Ishikawa (cell line): Measurements from ENCODE around the gene TBC1D22A.

ENCODE experiments used
- CEBPB ChIP-seq: IDR thresholded peaks from 2 replicates; pipeline ENCODE4 v1.6.1; 2012
- CREB1 ChIP-seq: IDR thresholded peaks from 2 replicates; pipeline ENCODE4 v1.6.1; 2012; ENCODE audit warnings: low read depth
- EGR1 ChIP-seq: IDR thresholded peaks from 2 replicates; pipeline ENCODE4 v1.6.1; 2012
- EP300 ChIP-seq: IDR thresholded peaks from 2 replicates; pipeline ENCODE4 v1.6.1; 2012; ENCODE audit warnings: borderline replicate concordance
- FOXM1 ChIP-seq: IDR thresholded peaks from 2 replicates; pipeline ENCODE4 v1.6.1; 2012; ENCODE audit warnings: low read depth, borderline replicate concordance
- MAX ChIP-seq: IDR thresholded peaks from 2 replicates; pipeline ENCODE4 v1.6.1; 2012
- NFIC ChIP-seq: IDR thresholded peaks from 2 replicates; pipeline ENCODE4 v1.6.1; 2012
- RAD21 ChIP-seq: IDR thresholded peaks from 2 replicates; pipeline ENCODE4 v1.6.1; 2012; ENCODE audit warnings: low read depth
- REST ChIP-seq: IDR thresholded peaks from 2 replicates; pipeline ENCODE4 v1.6.1; 2012; ENCODE audit warnings: low read depth, mild to moderate bottlenecking
- TAF1 ChIP-seq: IDR thresholded peaks from 2 replicates; pipeline ENCODE4 v1.6.1; 2012; ENCODE audit warnings: low read depth, mild to moderate bottlenecking
- TCF12 ChIP-seq: IDR thresholded peaks from 2 replicates; pipeline ENCODE4 v1.6.1; 2012; ENCODE audit warnings: low read depth
- TEAD4 ChIP-seq: IDR thresholded peaks from 2 replicates; pipeline ENCODE4 v1.6.1; 2012
- USF1 ChIP-seq: IDR thresholded peaks from 2 replicates; pipeline ENCODE4 v1.6.1; 2012
- YY1 ChIP-seq: IDR thresholded peaks from 2 replicates; pipeline ENCODE4 v1.6.1; 2012; ENCODE audit warnings: low read depth
- ZBTB7A ChIP-seq: IDR thresholded peaks from 2 replicates; pipeline ENCODE4 v1.6.1; 2012; ENCODE audit warnings: low read depth

The TBC1D22A gene

GRCh38 chr22:47136050-47136449 is 373.6 kb downstream of the TBC1D22A start:
- TF ChIP-seq YY1 = no peak

DNA sequence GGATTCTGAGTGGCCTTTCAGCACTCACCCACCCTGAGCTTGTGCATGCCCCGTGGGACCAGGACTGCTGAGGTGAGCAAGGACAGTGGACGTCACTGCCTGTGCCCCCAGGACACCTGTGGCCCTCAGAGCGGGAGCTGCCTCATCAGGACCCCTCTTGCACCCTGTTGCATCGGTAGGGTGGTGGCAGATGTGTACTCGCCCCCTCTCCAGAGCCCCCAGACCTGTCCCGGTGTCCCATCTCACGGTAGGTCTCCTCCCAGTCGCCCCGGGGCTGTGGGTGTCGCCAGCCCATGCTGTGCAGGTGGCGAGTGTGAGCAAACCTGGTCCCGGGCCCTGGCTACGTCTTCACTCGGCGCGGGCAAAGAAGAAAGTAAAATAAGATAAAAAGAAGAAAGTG is 374.2 kb downstream of the TBC1D22A start:
- TF ChIP-seq YY1 = no peak

DNA sequence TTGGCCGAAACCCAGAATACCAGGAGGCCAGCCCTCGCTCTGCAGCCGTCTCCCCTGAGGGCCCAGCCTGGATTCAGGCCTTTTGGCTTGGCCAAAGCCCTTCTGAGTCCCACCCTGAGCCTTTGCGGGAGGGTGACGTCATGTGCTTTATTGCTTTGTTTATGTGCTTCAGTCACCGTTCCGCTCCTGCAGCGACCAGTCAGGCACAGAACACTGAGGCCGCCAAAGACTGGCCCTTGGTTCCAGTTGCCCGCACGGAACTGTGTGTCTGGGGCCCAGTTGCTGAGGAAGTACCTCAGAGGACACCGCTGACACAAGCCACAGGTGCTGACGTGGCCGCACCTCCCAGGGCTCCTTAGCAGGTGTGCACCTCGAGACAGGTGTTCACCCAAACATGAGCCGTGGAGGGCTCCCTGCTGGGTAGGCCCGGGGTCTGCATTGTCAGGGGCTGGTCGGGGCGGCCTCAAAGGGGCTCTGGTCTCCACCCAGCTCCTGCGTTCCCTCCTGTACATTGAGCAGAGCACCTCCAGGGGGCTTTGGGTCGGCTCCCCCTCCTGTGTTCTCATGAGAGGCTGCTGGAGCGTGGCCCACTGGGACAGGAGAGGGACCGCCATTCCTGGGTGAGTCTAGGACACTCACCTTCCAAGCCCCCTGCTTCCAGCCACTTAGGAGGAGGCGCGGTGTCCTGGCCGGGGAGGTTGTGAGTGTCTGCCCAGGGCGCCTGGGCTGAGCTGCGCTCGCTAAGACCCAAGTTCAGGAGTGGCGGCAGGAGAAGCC is 376.8 kb downstream of the TBC1D22A start:
- TF ChIP-seq NFIC = peak; percentile 49; the same call in 1 of the 2 replicates
- peak; percentile 30; the same call in 1 of the 2 replicates for TF ChIP-seq EP300
- no peak for TF ChIP-seq YY1
- TF ChIP-seq TCF12 = 0 out of 2 replicates have a peak, but pooled peaks have one; percentile 44

DNA sequence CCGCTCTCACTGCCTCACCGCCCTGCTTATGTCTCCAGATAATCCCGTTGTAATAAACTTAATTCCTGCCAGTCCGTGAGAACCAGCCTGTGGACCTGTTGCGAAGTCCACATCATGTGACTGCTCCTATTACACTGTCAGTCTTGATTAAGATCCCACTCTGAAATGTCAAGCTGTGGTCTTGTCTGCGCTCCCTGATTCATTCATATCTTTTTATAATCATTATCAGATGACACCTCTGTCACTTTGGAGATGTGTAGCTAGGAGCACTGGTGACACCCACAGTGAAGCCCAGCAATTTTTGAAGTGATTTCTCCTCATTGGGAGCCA is 377.3 kb downstream of the TBC1D22A start:
- TF ChIP-seq ZBTB7A (no peak), EGR1 (no peak), CEBPB (no peak), USF1 (no peak), TEAD4 (no peak), TAF1 (no peak), EP300 (no peak), MAX (no peak), FOXM1 (no peak), TCF12 (no peak), YY1 (no peak), REST (no peak), NFIC (no peak), RAD21 (no peak), CREB1 (no peak)

- TF ChIP-seq TEAD4 = no peak
- TF ChIP-seq EGR1 = no peak
- TF ChIP-seq USF1 = no peak
- TF ChIP-seq MAX = no peak
- no peak for TF ChIP-seq CREB1
- TF ChIP-seq NFIC = no peak
- TF ChIP-seq TCF12 = no peak
- no peak for TF ChIP-seq REST
- TF ChIP-seq FOXM1 = no peak
- TF ChIP-seq TAF1 = no peak
- TF ChIP-seq RAD21 = no peak
- TF ChIP-seq ZBTB7A = no peak
- no peak for TF ChIP-seq CEBPB
Observed at GRCh38 chr22:47142427-47143046, 380.1 kb downstream of the TBC1D22A start.

DNA sequence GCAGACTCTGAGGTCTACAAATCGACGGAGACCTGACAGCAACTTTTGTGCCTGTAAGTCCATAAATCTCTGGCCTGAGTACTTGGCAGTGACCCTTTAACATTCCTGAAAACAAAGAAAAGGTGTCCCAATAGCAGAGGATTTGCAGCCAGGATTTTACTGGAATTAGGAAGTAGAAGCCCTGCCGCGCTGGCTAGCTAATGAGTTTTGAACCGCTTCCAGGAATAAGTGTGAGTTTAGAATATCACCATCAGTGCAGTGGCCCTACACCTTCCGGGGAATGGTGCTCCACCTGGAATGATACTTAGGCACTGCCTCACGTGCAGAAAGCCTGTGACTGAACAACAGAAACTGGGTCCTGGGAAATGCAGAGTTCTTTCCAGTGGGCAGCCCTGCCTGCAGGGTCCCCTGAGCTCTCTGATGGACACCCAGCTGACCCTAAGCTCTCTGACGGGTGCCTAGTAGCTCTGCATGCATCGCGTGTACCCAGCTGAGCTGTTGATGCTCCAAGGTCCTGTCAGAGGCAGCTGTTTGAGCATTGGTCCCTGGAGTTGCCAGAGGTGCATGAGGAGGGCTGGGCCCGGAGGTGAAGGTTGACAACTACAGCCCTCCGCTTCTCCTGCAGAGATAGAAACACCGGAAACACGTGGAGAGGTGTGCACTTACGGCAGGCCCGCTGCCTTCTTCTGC is 380.9 kb downstream of the TBC1D22A start:
- TF ChIP-seq MAX (no peak; the same call in 1 of the 2 replicates), YY1 (no peak), ZBTB7A (no peak), RAD21 (no peak; the same call in 1 of the 2 replicates), REST (no peak), CEBPB (peak; percentile 92), EP300 (peak; percentile 86), FOXM1 (peak; percentile 59), TAF1 (no peak), TCF12 (peak; percentile 90), NFIC (peak; percentile 98), USF1 (peak; percentile 31; the same call in 1 of the 2 replicates), TEAD4 (peak; percentile 87), CREB1 (no peak), EGR1 (no peak)
